SK-N-SH treated with all-trans-retinoic acid at 6 μM for 48 hours (cell line): ENCODE measurements around the gene DYRK3.

Source experiments
- ATAC-seq: fragments of 200-7000 bp; cut with Tn5 transposase; 3 replicates; pipeline ENCODE4 v1.9.1; 2020; ENCODE audit warnings: mild to moderate bottlenecking, moderate library complexity
- ARNTL ChIP-seq: fragments of 450-650 bp; formaldehyde crosslinking; IDR thresholded peaks from 2 replicates; pipeline ENCODE4 v1.5.0; 2020; ENCODE audit warnings: low read depth, mild to moderate bottlenecking, moderate library complexity, borderline replicate concordance
- BACH2 ChIP-seq: fragments of 250-450 bp; sonication (Bioruptor Pico); IDR thresholded peaks from 2 replicates; pipeline ENCODE4 v1.9.0; 2021; ENCODE audit warnings: mild to moderate bottlenecking, borderline replicate concordance
- CSDC2 ChIP-seq: fragments of 250-450 bp; sonication (Bioruptor Pico); IDR thresholded peaks from 2 replicates; pipeline ENCODE4 v1.5.0; 2020; ENCODE audit warnings: mild to moderate bottlenecking, moderate library complexity
- ESRRG ChIP-seq: fragments of 250-450 bp; sonication (Bioruptor Pico); IDR thresholded peaks from 2 replicates; pipeline ENCODE4 v1.6.1; 2021; ENCODE audit warnings: mild to moderate bottlenecking
- GLIS3 ChIP-seq: fragments of 250-450 bp; sonication (Bioruptor Pico); IDR thresholded peaks from 2 replicates; pipeline ENCODE4 v1.5.0; 2020; ENCODE audit warnings: mild to moderate bottlenecking, moderate library complexity
- ISL1 ChIP-seq: fragments of 250-450 bp; sonication (Bioruptor Pico); IDR thresholded peaks from 2 replicates; pipeline ENCODE4 v2.1.2; 2022; ENCODE audit warnings: mild to moderate bottlenecking, moderate library complexity
- OSR1 ChIP-seq: fragments of 250-450 bp; sonication (Bioruptor Pico); IDR thresholded peaks from 2 replicates; pipeline ENCODE4 v1.8.0; 2022; ENCODE audit warnings: moderate library complexity, mild to moderate bottlenecking, inconsistent platforms
- PATZ1 ChIP-seq: fragments of 250-450 bp; sonication (Bioruptor Pico); IDR thresholded peaks from 2 replicates; pipeline ENCODE4 v1.8.0; 2020; ENCODE audit warnings: mild to moderate bottlenecking, moderate library complexity, borderline replicate concordance
- POU6F1 ChIP-seq: fragments of 250-450 bp; sonication (Bioruptor Pico); IDR thresholded peaks from 2 replicates; pipeline ENCODE4 v1.8.0; 2021; ENCODE audit warnings: low read depth, mild to moderate bottlenecking, moderate library complexity, borderline replicate concordance
- PPARA ChIP-seq: fragments of 250-450 bp; sonication (Bioruptor Pico); IDR thresholded peaks from 2 replicates; pipeline ENCODE4 v1.5.0; 2020; ENCODE audit warnings: mild to moderate bottlenecking, borderline replicate concordance
- RARB ChIP-seq: fragments of 250-450 bp; sonication (Bioruptor Pico); IDR thresholded peaks from 2 replicates; pipeline ENCODE4 v1.8.0; 2021; ENCODE audit warnings: mild to moderate bottlenecking, moderate library complexity
- SNAI2 ChIP-seq: fragments of 250-450 bp; sonication (Bioruptor Pico); IDR thresholded peaks from 2 replicates; pipeline ENCODE4 v1.5.0; 2020; ENCODE audit warnings: mild to moderate bottlenecking, moderate library complexity
- TCF4 ChIP-seq: fragments of 250-450 bp; sonication (Bioruptor Pico); IDR thresholded peaks from 2 replicates; pipeline ENCODE4 v1.8.0; 2021; ENCODE audit warnings: mild to moderate bottlenecking, moderate library complexity, borderline replicate concordance
- TOX ChIP-seq: fragments of 250-450 bp; sonication (Bioruptor Pico); IDR thresholded peaks from 2 replicates; pipeline ENCODE4 v1.8.0; 2021; ENCODE audit warnings: mild to moderate bottlenecking, moderate library complexity, borderline replicate concordance
- ZC3H10 ChIP-seq: fragments of 250-450 bp; sonication (Bioruptor Pico); IDR thresholded peaks from 2 replicates; pipeline ENCODE4 v1.5.1; 2021; ENCODE audit warnings: mild to moderate bottlenecking, moderate library complexity
- ZFP3 ChIP-seq: fragments of 250-450 bp; sonication (Bioruptor Pico); IDR thresholded peaks from 2 replicates; pipeline ENCODE4 v1.5.0; 2020; ENCODE audit warnings: mild to moderate bottlenecking, moderate library complexity
- ZFP30 ChIP-seq: fragments of 450-650 bp; formaldehyde crosslinking; IDR thresholded peaks from 2 replicates; pipeline ENCODE4 v1.5.0; 2022; ENCODE audit warnings: mild to moderate bottlenecking, moderate library complexity
- ZNF8 ChIP-seq: fragments of 450-650 bp; formaldehyde crosslinking; IDR thresholded peaks from 2 replicates; pipeline ENCODE4 v1.5.0; 2020; ENCODE audit warnings: mild to moderate bottlenecking, moderate library complexity
- TF ChIP-seq, protein P1 (sequence below): fragments of 250-450 bp; sonication (Bioruptor Pico); IDR thresholded peaks from 2 replicates; pipeline ENCODE4 v1.5.0; 2020; ENCODE audit warnings: mild to moderate bottlenecking, moderate library complexity
- TF ChIP-seq, protein P2 (sequence below): fragments of 250-450 bp; sonication (Bioruptor Pico); IDR thresholded peaks from 2 replicates; pipeline ENCODE4 v1.5.1; 2020; ENCODE audit warnings: low read depth, mild to moderate bottlenecking, moderate library complexity

Gene DYRK3

DNA sequence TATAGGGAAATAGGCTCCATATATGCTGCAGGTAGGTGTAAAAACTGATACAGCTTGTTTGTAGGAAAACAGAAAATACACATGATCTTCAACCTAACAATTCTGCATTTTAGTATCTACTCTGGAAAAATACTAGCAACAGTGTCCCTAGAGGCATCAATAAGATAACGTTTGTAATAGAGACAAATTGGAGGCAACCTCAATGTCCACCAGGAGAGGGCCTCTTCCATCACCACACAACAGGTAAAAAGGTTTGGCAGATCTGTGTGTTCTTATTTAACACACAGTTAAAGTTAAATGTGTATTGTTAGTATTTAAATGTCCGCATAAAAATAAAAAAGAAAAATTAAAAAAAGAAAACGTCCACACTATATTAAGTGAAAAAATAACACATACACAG, 28.5 kb upstream of the DYRK3 start:
- TF ChIP-seq ESRRG (CRISPR knock-in tag), result no peak
- no peak for TF ChIP-seq ZC3H10 (CRISPR knock-in tag)
- TF ChIP-seq, all 23 proteins: peak for 0
- ATAC-seq, result peak; percentile 89

- TF ChIP-seq PPARA (CRISPR knock-in tag) (no peak), ZNF8 (CRISPR knock-in tag) (no peak), CSDC2 (CRISPR knock-in tag) (no peak), SNAI2 (CRISPR knock-in tag) (no peak), RARB (CRISPR knock-in tag) (no peak), ZFP30 (no peak), ARNTL (CRISPR knock-in tag) (no peak)
- TF ChIP-seq, protein P1, sequence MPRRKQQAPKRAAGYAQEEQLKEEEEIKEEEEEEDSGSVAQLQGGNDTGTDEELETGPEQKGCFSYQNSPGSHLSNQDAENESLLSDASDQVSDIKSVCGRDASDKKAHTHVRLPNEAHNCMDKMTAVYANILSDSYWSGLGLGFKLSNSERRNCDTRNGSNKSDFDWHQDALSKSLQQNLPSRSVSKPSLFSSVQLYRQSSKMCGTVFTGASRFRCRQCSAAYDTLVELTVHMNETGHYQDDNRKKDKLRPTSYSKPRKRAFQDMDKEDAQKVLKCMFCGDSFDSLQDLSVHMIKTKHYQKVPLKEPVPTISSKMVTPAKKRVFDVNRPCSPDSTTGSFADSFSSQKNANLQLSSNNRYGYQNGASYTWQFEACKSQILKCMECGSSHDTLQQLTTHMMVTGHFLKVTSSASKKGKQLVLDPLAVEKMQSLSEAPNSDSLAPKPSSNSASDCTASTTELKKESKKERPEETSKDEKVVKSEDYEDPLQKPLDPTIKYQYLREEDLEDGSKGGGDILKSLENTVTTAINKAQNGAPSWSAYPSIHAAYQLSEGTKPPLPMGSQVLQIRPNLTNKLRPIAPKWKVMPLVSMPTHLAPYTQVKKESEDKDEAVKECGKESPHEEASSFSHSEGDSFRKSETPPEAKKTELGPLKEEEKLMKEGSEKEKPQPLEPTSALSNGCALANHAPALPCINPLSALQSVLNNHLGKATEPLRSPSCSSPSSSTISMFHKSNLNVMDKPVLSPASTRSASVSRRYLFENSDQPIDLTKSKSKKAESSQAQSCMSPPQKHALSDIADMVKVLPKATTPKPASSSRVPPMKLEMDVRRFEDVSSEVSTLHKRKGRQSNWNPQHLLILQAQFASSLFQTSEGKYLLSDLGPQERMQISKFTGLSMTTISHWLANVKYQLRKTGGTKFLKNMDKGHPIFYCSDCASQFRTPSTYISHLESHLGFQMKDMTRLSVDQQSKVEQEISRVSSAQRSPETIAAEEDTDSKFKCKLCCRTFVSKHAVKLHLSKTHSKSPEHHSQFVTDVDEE (CRISPR knock-in tag), result no peak
- ATAC-seq, result peak; percentile 13; the same call in 2 of the 3 replicates
Observed at GRCh38 chr1:206608108-206608698, 27.1 kb upstream of the DYRK3 start.

GRCh38 chr1:206609229-206609991, 25.9 kb upstream of the DYRK3 start:
- TF ChIP-seq, protein P2, sequence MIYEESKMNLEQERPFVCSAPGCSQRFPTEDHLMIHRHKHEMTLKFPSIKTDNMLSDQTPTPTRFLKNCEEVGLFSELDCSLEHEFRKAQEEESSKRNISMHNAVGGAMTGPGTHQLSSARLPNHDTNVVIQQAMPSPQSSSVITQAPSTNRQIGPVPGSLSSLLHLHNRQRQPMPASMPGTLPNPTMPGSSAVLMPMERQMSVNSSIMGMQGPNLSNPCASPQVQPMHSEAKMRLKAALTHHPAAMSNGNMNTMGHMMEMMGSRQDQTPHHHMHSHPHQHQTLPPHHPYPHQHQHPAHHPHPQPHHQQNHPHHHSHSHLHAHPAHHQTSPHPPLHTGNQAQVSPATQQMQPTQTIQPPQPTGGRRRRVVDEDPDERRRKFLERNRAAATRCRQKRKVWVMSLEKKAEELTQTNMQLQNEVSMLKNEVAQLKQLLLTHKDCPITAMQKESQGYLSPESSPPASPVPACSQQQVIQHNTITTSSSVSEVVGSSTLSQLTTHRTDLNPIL (CRISPR knock-in tag), result no peak
- TF ChIP-seq TCF4 (CRISPR knock-in tag) (no peak), ISL1 (CRISPR knock-in tag) (no peak), TOX (CRISPR knock-in tag) (no peak), PATZ1 (no peak), ARNTL (CRISPR knock-in tag) (no peak), POU6F1 (CRISPR knock-in tag) (no peak)
- no peak for ATAC-seq

GRCh38 chr1:206612129-206612876, 23.0 kb upstream of the DYRK3 start, which contains the start of gene EIF2D:
Gene EIF2D (minus strand): TSS chr1:206612465. CDS start chr1:206612342, 123 bp downstream.
- peak; percentile 98 for ATAC-seq
- TF ChIP-seq PATZ1, result peak; percentile 82
- no peak for TF ChIP-seq ISL1 (CRISPR knock-in tag)
- no peak; the same call in 1 of the 2 replicates for TF ChIP-seq RARB (CRISPR knock-in tag)
- TF ChIP-seq BACH2 (CRISPR knock-in tag), result no peak
- TF ChIP-seq TCF4 (CRISPR knock-in tag), result no peak
- TF ChIP-seq CSDC2 (CRISPR knock-in tag), result no peak
- no peak; the same call in 1 of the 2 replicates for TF ChIP-seq ZFP3 (CRISPR knock-in tag)
- no peak for TF ChIP-seq ARNTL (CRISPR knock-in tag)
- TF ChIP-seq ESRRG (CRISPR knock-in tag), result no peak
- TF ChIP-seq, protein P1 (CRISPR knock-in tag), result 0 out of 2 replicates have a peak, but pooled peaks have one; percentile 74
- TF ChIP-seq OSR1, result no peak
- TF ChIP-seq PPARA (CRISPR knock-in tag), result no peak
- TF ChIP-seq GLIS3 (CRISPR knock-in tag), result no peak
- TF ChIP-seq ZNF8 (CRISPR knock-in tag), result no peak
